H1 (cell line): Measurements from ENCODE around the gene MKNK2. TPM values are rescaled to one million over a fixed set of nuclear protein-coding genes. Genes with fewer than 3 reads are reported as not detected.
"Not testable (repeated sequence)": the region's sequence is repeated elsewhere in the genome, so short reads cannot be mapped to it uniquely, and the experiment has no call there.

Experiments used
- CTCF ChIA-PET: fragments of 300-600 bp; sonication (Branson Sonifier 250); formaldehyde crosslinking; loops from one replicate; lab custom pipeline; 2021; ENCODE audit not compliant: partially characterized antibody; lab: Charles Lee
- POLR2A ChIA-PET: fragments of 300-600 bp; sonication (Branson Sonifier 250); formaldehyde crosslinking; loops from one replicate; lab custom pipeline; 2021; ENCODE audit warnings: inconsistent platforms; ENCODE audit not compliant: partially characterized antibody; lab: Charles Lee
- DNase-seq, 2 experiments: peaks; one replicate each; pipeline versions ENCODE4 v3.0.0 to v3.0.0-alpha.2; 2010 to 2022; ENCODE audit warnings: low spot score in 2 of 2, low read depth in 1 of 2, mixed read lengths in 1 of 2
- FAIRE-seq: peaks from 2 replicates; lab custom pipeline; 2011; peaks lifted over from hg19 to GRCh38; lab: Jason Lieb, UNC
- H2AFZ ChIP-seq: 2 replicates; pipeline ENCODE4 v1.8.1; 2012; ENCODE audit warnings: low read length, inconsistent platforms
- H2AK5ac ChIP-seq: 2 replicates; pipeline ENCODE4 v1.6.1; 2013; ENCODE audit warnings: low read depth, low read length
- H2BK120ac ChIP-seq: replicated peaks from 2 replicates; pipeline ENCODE3; 2013; ENCODE audit warnings: low read depth, low read length, inconsistent platforms
- H2BK12ac ChIP-seq: 2 replicates; pipeline ENCODE4 v1.6.1; 2013; ENCODE audit warnings: low read depth, low read length
- H2BK15ac ChIP-seq: 2 replicates; pipeline ENCODE4 v1.6.1; 2013; ENCODE audit warnings: low read length
- H2BK20ac ChIP-seq: 2 replicates; pipeline ENCODE4 v1.6.1; 2013; ENCODE audit warnings: low read length
- H2BK5ac ChIP-seq: 2 replicates; pipeline ENCODE4 v1.6.1; 2013; ENCODE audit warnings: low read depth, low read length
- H3K14ac ChIP-seq: 2 replicates; pipeline ENCODE4 v1.6.1; 2013; ENCODE audit warnings: inconsistent platforms; ENCODE audit not compliant: insufficient read length
- H3K18ac ChIP-seq: 2 replicates; pipeline ENCODE4 v1.6.1; 2013; ENCODE audit warnings: low read length; ENCODE audit errors: extremely low read depth
- H3K23ac ChIP-seq: 2 replicates; pipeline ENCODE4 v1.6.1; 2013; ENCODE audit warnings: inconsistent platforms; ENCODE audit not compliant: insufficient read length
- H3K23me2 ChIP-seq: 2 replicates; pipeline ENCODE4 v1.6.1; 2013; ENCODE audit warnings: low read depth, low read length
- H3K27ac ChIP-seq: 2 replicates; pipeline ENCODE4 v1.6.1; 2011; ENCODE audit warnings: low read depth, low read length, inconsistent platforms
- H3K27me3 ChIP-seq, 4 experiments: replicated peaks in 1 of 4; 1 replicate in 1 of 4; 2 replicates in 3 of 4; pipeline versions ENCODE4 v1.6.1 to v1.8.1; 2011 to 2013; ENCODE audit warnings: low read length in 3 of 4, mild to moderate bottlenecking in 3 of 4, inconsistent platforms in 2 of 4, mixed read lengths in 2 of 4, moderate library complexity in 1 of 4; ENCODE audit not compliant: control insufficient read depth in 3 of 4, insufficient read depth in 3 of 4; ENCODE audit errors: extremely low read depth in 1 of 4
- H3K36me3 ChIP-seq, 4 experiments: 2 replicates each; pipeline versions ENCODE4 v1.6.1 to v1.8.1; 2011 to 2013; ENCODE audit warnings: mild to moderate bottlenecking in 4 of 4, low read length in 3 of 4, moderate library complexity in 2 of 4, control low read depth in 1 of 4, inconsistent platforms in 1 of 4; ENCODE audit not compliant: insufficient read depth in 4 of 4, control insufficient read depth in 2 of 4
- H3K4ac ChIP-seq: replicated peaks from 2 replicates; pipeline ENCODE3; 2013; ENCODE audit warnings: low read length, low read depth, mixed read lengths, inconsistent platforms; ENCODE audit not compliant: insufficient read length
- H3K4me1 ChIP-seq, 4 experiments: replicated peaks in 1 of 4; 1 replicate in 1 of 4; 2 replicates in 3 of 4; pipeline versions ENCODE4 v1.6.1 to v1.8.1; 2011 to 2013; ENCODE audit warnings: low read length in 3 of 4, inconsistent platforms in 2 of 4, mixed read lengths in 1 of 4; ENCODE audit not compliant: insufficient read depth in 4 of 4, control insufficient read depth in 3 of 4
- H3K4me2 ChIP-seq, 2 experiments: 2 replicates each; pipeline versions ENCODE4 v1.6.1 to v1.8.1; 2011 to 2013; ENCODE audit warnings: low read depth in 2 of 2, low read length in 2 of 2, control low read depth in 1 of 2, inconsistent platforms in 1 of 2, mild to moderate bottlenecking in 1 of 2; ENCODE audit not compliant: insufficient read depth in 1 of 2
- H3K4me3 ChIP-seq, 4 experiments: fragments of 200-600, 300-600 bp in 1 of 4; sonication (generic), shearing (Covaris generic), sonication (Bioruptor Twin) in 1 of 4; 2 replicates each; pipeline versions ENCODE4 v1.5.1 to v1.8.1; 2011 to 2016; ENCODE audit warnings: low read length in 4 of 4, low read depth in 3 of 4, control low read depth in 2 of 4, inconsistent platforms in 2 of 4, mild to moderate bottlenecking in 2 of 4, mixed read lengths in 1 of 4, moderate library complexity in 1 of 4; ENCODE audit not compliant: insufficient read depth in 2 of 4; ENCODE audit errors: extremely low read depth in 1 of 4
- H3K56ac ChIP-seq: replicated peaks from 2 replicates; pipeline ENCODE3; 2013; ENCODE audit warnings: low read depth, mild to moderate bottlenecking, mixed read lengths, low read length, inconsistent platforms; ENCODE audit not compliant: insufficient read length
- H3K79me1 ChIP-seq: 2 replicates; pipeline ENCODE4 v1.6.1; 2013; ENCODE audit warnings: low read depth, low read length, control low read depth
- H3K79me2 ChIP-seq, 2 experiments: 2 replicates each; pipeline versions ENCODE4 v1.6.1 to v1.8.1; 2012 to 2013; ENCODE audit warnings: low read length in 2 of 2, mild to moderate bottlenecking in 2 of 2, inconsistent platforms in 1 of 2; ENCODE audit not compliant: insufficient read depth in 2 of 2, control insufficient read depth in 1 of 2
- H3K9ac ChIP-seq, 4 experiments: replicated peaks in 1 of 4; 1 replicate in 1 of 4; 2 replicates in 3 of 4; pipeline versions ENCODE4 v1.6.1 to v1.8.1; 2011 to 2013; ENCODE audit warnings: low read depth in 3 of 4, low read length in 3 of 4, control low read depth in 2 of 4, mild to moderate bottlenecking in 2 of 4, moderate library complexity in 2 of 4, inconsistent platforms in 1 of 4; ENCODE audit errors: extremely low read depth in 1 of 4
- H3K9me3 ChIP-seq, 2 experiments: 2 replicates each; pipeline versions ENCODE4 v1.6.1 to v1.8.1; 2012 to 2013; ENCODE audit warnings: mild to moderate bottlenecking in 2 of 2, moderate library complexity in 2 of 2, control low read depth in 1 of 2, inconsistent platforms in 1 of 2, low read depth in 1 of 2, low read length in 1 of 2, mixed read lengths in 1 of 2; ENCODE audit not compliant: insufficient read depth in 2 of 2
- H4K20me1 ChIP-seq, 2 experiments: replicated peaks in 1 of 2; 2 replicates each; pipeline versions ENCODE3 to v1.8.1; 2011 to 2013; ENCODE audit warnings: inconsistent platforms in 2 of 2, low read length in 2 of 2, mild to moderate bottlenecking in 1 of 2; ENCODE audit not compliant: insufficient read depth in 2 of 2, control insufficient read depth in 1 of 2
- H4K5ac ChIP-seq: 2 replicates; pipeline ENCODE4 v1.6.1; 2013; ENCODE audit warnings: low read length, low read depth, mixed read lengths, inconsistent platforms; ENCODE audit not compliant: insufficient read length
- H4K8ac ChIP-seq: 2 replicates; pipeline ENCODE4 v1.8.0; 2013; ENCODE audit warnings: mild to moderate bottlenecking, moderate library complexity, low read length, inconsistent platforms; ENCODE audit not compliant: insufficient read depth; ENCODE audit errors: extremely low read depth
- H4K91ac ChIP-seq: replicated peaks from 2 replicates; pipeline ENCODE3; 2013; ENCODE audit warnings: low read length, mixed read lengths, inconsistent platforms; ENCODE audit not compliant: insufficient read length
- WGBS, 2 experiments: shearing (Covaris generic) in 1 of 2; methylation state at CpG; one replicate each; pipeline versions ENCODE4 v1.1.6 to v1.1.7; 2013 to 2015; ENCODE audit warnings: low lambda C conversion rate in 2 of 2, mixed read lengths in 2 of 2, inconsistent platforms in 1 of 2, low coverage in 1 of 2, missing lambda C conversion rate in 1 of 2; ENCODE audit not compliant: insufficient replicate concordance in 2 of 2, insufficient coverage in 1 of 2, insufficient read length in 1 of 2; ENCODE audit errors: extremely low coverage in 1 of 2, missing lambda C conversion rate in 1 of 2; 5-methylcytosine and 5-hydroxymethylcytosine counted together
- polyA plus RNA-seq, 7 experiments: library from polyadenylated mRNA; depleted of rRNA in 3 of 7; stranded (reverse) in 5 of 7; unstranded in 2 of 7; fragments of >200 nt in 5 of 7; fragments of 200-250 nt in 2 of 7; gene quantifications; 1 replicate in 5 of 7; 2 replicates in 1 of 7; 4 replicates in 1 of 7; pipeline versions ENCODE4 v1.2.1 to v1.2.3, GENCODE V29; 2011 to 2013; ENCODE audit warnings: missing spikeins in 2 of 7, mixed read lengths in 2 of 7
- small RNA-seq: library from polyadenylated mRNA; stranded (forward); fragments of <200 nt; extraction: miRNeasy Mini kit (QIAGEN cat#:217004); gene quantifications from one replicate; pipeline ENCODE3, GENCODE V24; 2013; ENCODE audit not compliant: insufficient read depth
- total RNA-seq: library from RNA; stranded (reverse); fragmentation: NEBNext Ultra II Directional; extraction: Animal tissue kit (Norgen Biotek cat#: 25700); gene quantifications from 2 replicates; pipeline ENCODE4 v1.2.1, GENCODE V29; 2021

Gene MKNK2
- total and polyA plus RNA-seq, 2 of the 8 experiments (the other 6 are each of a cell fraction or from before 2014, with no cell fraction given): 163 to 166 TPM

- H4K20me1 ChIP-seq: peaks cover 5 to 26% of the 10 kb centered on the region in 2 experiments
- not testable (repeated sequence) for H3K4me1 ChIP-seq, H3K79me1 ChIP-seq, H3K4ac ChIP-seq, H4K5ac ChIP-seq, H4K8ac ChIP-seq, H4K91ac ChIP-seq, H3K23me2 ChIP-seq, H2AFZ ChIP-seq, H2BK120ac ChIP-seq, H3K79me2 ChIP-seq, DNase-seq, H2AK5ac ChIP-seq, H2BK12ac ChIP-seq, H3K4me3 ChIP-seq, H3K4me2 ChIP-seq, H2BK5ac ChIP-seq, H3K27me3 ChIP-seq, H3K9me3 ChIP-seq, H3K56ac ChIP-seq, H3K9ac ChIP-seq, H2BK20ac ChIP-seq, H3K14ac ChIP-seq, H3K27ac ChIP-seq, H2BK15ac ChIP-seq, H3K23ac ChIP-seq, FAIRE-seq, H3K18ac ChIP-seq
- H3K36me3 ChIP-seq: peaks cover 16 to 46% (median 35%) of the 10 kb centered on the region in 4 experiments
- WGBS, 2 experiments: 94% methylated on average over 10 of the region's 10 CpGs; no CpG with 5 or more reads in 1 of the 2 experiments
- POLR2A ChIA-PET: interaction anchor here (0.7 to 1.5 kb wide), 3 partner anchors 11 to 246 kb away, joined by 3 to 4 read pairs (median 3); no protein-coding TSS in a partner anchor
- CTCF ChIA-PET: interaction anchor here (0.6 to 1.3 kb wide), 3 partner anchors 58 to 1358 kb away, joined by 3 to 4 read pairs (median 3); no protein-coding TSS in a partner anchor
Observed at GRCh38 chr19:1988464-1988863, 62.6 kb downstream of the MKNK2 start.

Small RNA genes within 50 kb of the gene (small RNA-seq; reads per million reads assigned to genes)
- not detected for gene AC007136.1

Other genes starting within 250 kb of the MKNK2 start
- gene ATP8B3, start 239.0 kb downstream of the MKNK2 start, total RNA-seq: 2.9 and 4.1 TPM in 2 replicates
- gene ATP8B3, start 239.0 kb downstream of the MKNK2 start, polyA plus RNA-seq (2011; rRNA removed): 9.3 and 10.0 TPM in 2 replicates
- 42.4 and 44.3 TPM in 2 replicates for gene REXO1, start 202.8 kb downstream of the MKNK2 start, total RNA-seq
- 44.3 and 69.6 TPM in 2 replicates for gene REXO1, start 202.8 kb downstream of the MKNK2 start, polyA plus RNA-seq (2011; rRNA removed)
- gene KLF16, start 187.7 kb downstream of the MKNK2 start, total RNA-seq: 45.9 and 53.2 TPM in 2 replicates
- gene KLF16, start 187.7 kb downstream of the MKNK2 start, polyA plus RNA-seq (2011; rRNA removed): 14.3 and 44.7 TPM in 2 replicates
- 41.2 and 45.3 TPM in 2 replicates for gene ABHD17A, start 165.7 kb downstream of the MKNK2 start, total RNA-seq
- 87.4 and 98.0 TPM in 2 replicates for gene ABHD17A, start 165.7 kb downstream of the MKNK2 start, polyA plus RNA-seq (2011; rRNA removed)
- 10.2 and 10.8 TPM in 2 replicates for gene ADAT3, start 145.8 kb downstream of the MKNK2 start, total RNA-seq
- 5.4 and 9.8 TPM in 2 replicates for gene ADAT3, start 145.8 kb downstream of the MKNK2 start, polyA plus RNA-seq (2011; rRNA removed)
- 61.4 and 65.7 TPM in 2 replicates for gene SCAMP4, start 145.8 kb downstream of the MKNK2 start, total RNA-seq
- gene SCAMP4, start 145.8 kb downstream of the MKNK2 start, polyA plus RNA-seq (2011; rRNA removed): 17.1 and 39.6 TPM in 2 replicates
- gene CSNK1G2, start 110.1 kb downstream of the MKNK2 start, total RNA-seq: 99.5 and 108 TPM in 2 replicates
- gene CSNK1G2, start 110.1 kb downstream of the MKNK2 start, polyA plus RNA-seq (2011; rRNA removed): 130 and 184 TPM in 2 replicates
- gene BTBD2, start 35.5 kb downstream of the MKNK2 start, total RNA-seq: 92.3 and 95.3 TPM in 2 replicates
- gene BTBD2, start 35.5 kb downstream of the MKNK2 start, polyA plus RNA-seq (2011; rRNA removed): 91.7 and 142 TPM in 2 replicates
- gene MOB3A, start 45.1 kb upstream of the MKNK2 start, total RNA-seq: 9.2 and 9.8 TPM in 2 replicates
- 9.6 and 10.2 TPM in 2 replicates for gene MOB3A, start 45.1 kb upstream of the MKNK2 start, polyA plus RNA-seq (2011; rRNA removed)
- 1.3 and 1.8 TPM in 2 replicates for gene IZUMO4, start 45.7 kb upstream of the MKNK2 start, total RNA-seq
- 1.9 and 2.3 TPM in 2 replicates for gene IZUMO4, start 45.7 kb upstream of the MKNK2 start, polyA plus RNA-seq (2011; rRNA removed)
- gene AP3D1, start 100.3 kb upstream of the MKNK2 start, total RNA-seq: 174 and 184 TPM in 2 replicates
- 161 and 227 TPM in 2 replicates for gene AP3D1, start 100.3 kb upstream of the MKNK2 start, polyA plus RNA-seq (2011; rRNA removed)
- gene DOT1L, start 112.7 kb upstream of the MKNK2 start, total RNA-seq: 74.8 and 76.3 TPM in 2 replicates
- gene DOT1L, start 112.7 kb upstream of the MKNK2 start, polyA plus RNA-seq (2011; rRNA removed): 17.5 and 39.8 TPM in 2 replicates
- gene PLEKHJ1, start 185.1 kb upstream of the MKNK2 start, total RNA-seq: 135 TPM in 2 replicates
- 187 and 235 TPM in 2 replicates for gene PLEKHJ1, start 185.1 kb upstream of the MKNK2 start, polyA plus RNA-seq (2011; rRNA removed)
- 142 and 146 TPM in 2 replicates for gene SF3A2, start 185.6 kb upstream of the MKNK2 start, total RNA-seq
- gene SF3A2, start 185.6 kb upstream of the MKNK2 start, polyA plus RNA-seq (2011; rRNA removed): 15.3 and 31.2 TPM in 2 replicates
- gene AMH, start 198.1 kb upstream of the MKNK2 start, total RNA-seq: 13.0 and 15.4 TPM in 2 replicates
- 10.5 and 19.3 TPM in 2 replicates for gene AMH, start 198.1 kb upstream of the MKNK2 start, polyA plus RNA-seq (2011; rRNA removed)
- gene JSRP1, start 205.2 kb upstream of the MKNK2 start, total RNA-seq: 0.56 and 1.7 TPM in 2 replicates
- gene JSRP1, start 205.2 kb upstream of the MKNK2 start, polyA plus RNA-seq (2011; rRNA removed): 0.24 and 0.53 TPM in 2 replicates
- gene PEAK3, start 230.9 kb upstream of the MKNK2 start, total RNA-seq: not detected in 2 replicates
- gene PEAK3, start 230.9 kb upstream of the MKNK2 start, polyA plus RNA-seq (2011; rRNA removed): not detected in 2 replicates